Measurements from ENCODE around the gene KCNG2. TPM values are rescaled to one million over a fixed set of nuclear protein-coding genes. Genes with fewer than 3 reads are reported as not detected.

The KCNG2 gene
- total RNA-seq, 1 donor from 2014 or later: 0.52 TPM

DNA sequence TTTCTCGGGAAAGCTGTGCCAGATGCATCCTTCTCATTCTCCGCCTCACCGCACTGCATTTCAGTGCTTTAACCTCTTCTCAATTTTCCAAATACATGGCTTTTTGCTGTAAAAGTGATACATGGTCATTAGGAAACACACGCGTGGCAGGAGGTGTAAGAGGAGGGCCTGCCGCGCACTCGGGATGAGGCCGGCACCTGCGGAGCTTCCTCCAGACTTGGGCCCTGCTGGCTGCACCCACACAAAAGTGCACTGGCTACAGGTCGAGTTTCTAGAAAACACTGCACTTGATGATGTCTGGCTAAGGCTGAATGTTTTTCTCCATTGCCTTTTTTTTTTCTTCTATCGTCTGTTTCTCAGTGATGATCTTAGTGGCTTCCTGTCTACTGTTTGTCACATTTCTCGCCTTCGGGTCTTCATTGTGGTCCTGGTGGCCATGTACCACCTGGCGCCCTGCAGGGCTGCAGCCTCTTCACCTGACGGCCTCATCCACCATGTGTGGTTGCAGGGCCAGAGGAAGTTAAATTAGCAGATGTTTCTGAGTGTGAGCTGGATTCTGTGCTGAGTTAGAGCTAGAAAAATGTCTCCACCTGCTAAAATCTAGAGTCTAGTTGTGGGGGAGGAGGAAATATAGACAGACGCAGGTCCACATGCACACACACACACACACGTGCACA, 7.6 kb downstream of the KCNG2 start:
- Histone ChIP-seq H3K9me3 (ENCODE audit: control insufficient read depth in 3 of 3, low read length in 3 of 3) (no peaks in the 10 kb centered on the region), H3K9ac (ENCODE audit: low read depth in 1 of 3, low read length in 3 of 3) (no peak overlapping the region), H3K4me3 (ENCODE audit: low read length in 3 of 3) (no peak overlapping the region)

DNA sequence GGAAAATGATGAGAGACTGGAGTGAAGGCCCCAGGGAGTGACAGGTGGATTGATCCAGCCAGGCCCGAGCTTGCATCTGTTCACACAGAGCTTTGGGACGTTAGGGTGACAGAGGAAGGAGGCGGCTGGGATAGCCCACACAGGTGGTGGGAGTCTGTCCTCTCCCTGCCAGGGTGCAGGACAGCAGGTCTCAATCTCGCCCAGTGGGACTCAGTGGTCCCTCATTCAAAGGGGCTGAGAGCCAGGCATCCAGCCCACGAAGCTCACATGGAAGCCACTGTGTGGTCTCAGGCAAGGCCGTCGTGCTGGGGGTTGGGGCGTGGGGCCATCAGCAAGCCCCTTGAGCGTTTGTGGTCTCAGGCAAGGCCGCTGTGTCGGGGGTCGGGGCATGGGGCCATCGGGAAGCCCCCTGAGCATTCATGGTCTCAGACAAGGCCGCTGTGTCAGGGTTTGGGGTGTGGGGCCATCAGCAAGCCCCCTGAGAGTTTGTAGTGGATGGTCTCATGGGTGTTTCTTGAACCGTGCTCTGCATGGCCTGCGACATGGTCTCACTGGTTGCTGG, 8.3 kb downstream of the KCNG2 start:
- no peaks in the 10 kb centered on the region for H3K36me3 ChIP-seq (ENCODE audit: control insufficient read depth in 3 of 3, insufficient read depth in 3 of 3, low read length in 3 of 3)
- H3K4me3 ChIP-seq (ENCODE audit: low read length in 3 of 3): no peak overlapping the region
- no peaks in the 10 kb centered on the region for H3K4me1 ChIP-seq (ENCODE audit: control insufficient read depth in 3 of 3, insufficient read depth in 3 of 3, low read length in 3 of 3)
- H3K27ac ChIP-seq (ENCODE audit: low read depth, low read length): no peak overlapping the region
- H3K9me3 ChIP-seq (ENCODE audit: control insufficient read depth in 3 of 3, low read length in 3 of 3): no peaks in the 10 kb centered on the region
- peaks cover 0 to 4% (median 0%) of the 10 kb centered on the region in 3 donors for H3K27me3 ChIP-seq (ENCODE audit: control insufficient read depth in 3 of 3, insufficient read depth in 3 of 3, low read length in 3 of 3)
- H3K9ac ChIP-seq (ENCODE audit: low read depth in 1 of 3, low read length in 3 of 3): no peak overlapping the region

More for the DNA sequence above, 7.6 kb downstream of the KCNG2 start:
- no peaks in the 10 kb centered on the region for H3K36me3 ChIP-seq (ENCODE audit: control insufficient read depth in 3 of 3, insufficient read depth in 3 of 3, low read length in 3 of 3)
- H3K27ac ChIP-seq (ENCODE audit: low read depth, low read length): no peak overlapping the region
- peaks cover 2 to 11% (median 5%) of the 10 kb centered on the region in 3 donors for H3K27me3 ChIP-seq (ENCODE audit: control insufficient read depth in 3 of 3, insufficient read depth in 3 of 3, low read length in 3 of 3)
- no peaks in the 10 kb centered on the region for H3K4me1 ChIP-seq (ENCODE audit: control insufficient read depth in 3 of 3, insufficient read depth in 3 of 3, low read length in 3 of 3)

DNA sequence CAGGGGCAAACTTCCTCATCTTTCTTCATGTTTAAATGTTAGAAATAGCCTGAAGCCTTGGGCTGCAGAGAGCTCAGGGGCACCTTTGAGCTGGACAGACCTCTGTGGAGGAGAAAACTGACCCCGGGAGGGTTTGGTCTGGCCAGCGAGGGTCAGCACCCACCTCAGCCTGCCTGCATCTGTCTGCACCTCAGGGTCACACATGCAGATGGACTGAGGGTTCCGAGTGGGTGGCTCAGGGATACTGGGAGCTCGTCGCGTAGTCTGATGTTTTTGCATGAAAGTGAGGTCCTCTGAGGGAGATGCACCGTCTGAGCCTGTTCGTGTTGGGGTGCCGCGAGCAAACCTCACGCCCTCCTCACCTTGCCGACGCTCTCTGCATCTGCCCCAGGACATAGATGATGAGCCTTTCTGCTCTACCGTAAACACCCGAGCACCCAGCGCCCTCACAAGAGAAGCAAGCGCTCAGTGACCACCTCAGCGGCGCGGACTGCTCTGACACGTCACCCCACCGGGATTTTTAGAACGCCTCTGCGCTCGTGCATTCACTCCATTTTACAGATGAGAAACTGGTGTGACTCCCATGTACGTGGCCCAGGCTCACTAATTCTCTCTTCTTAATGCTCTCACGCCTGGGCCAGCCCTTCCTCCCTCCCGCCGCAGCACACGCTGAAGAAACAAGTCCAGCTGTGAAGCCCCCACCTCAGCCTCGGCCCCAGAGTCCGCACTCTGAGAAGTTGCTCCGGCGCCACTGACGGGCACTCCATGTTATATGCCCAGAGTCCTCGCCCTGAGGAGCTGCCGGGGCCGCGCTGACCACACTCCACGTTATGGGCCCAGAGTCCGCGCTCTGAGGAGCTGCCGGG, 9.5 kb downstream of the KCNG2 start:
- no peaks in the 10 kb centered on the region for H3K27me3 ChIP-seq (ENCODE audit: control insufficient read depth in 3 of 3, insufficient read depth in 3 of 3, low read length in 3 of 3)
- H3K4me1 ChIP-seq (ENCODE audit: control insufficient read depth in 3 of 3, insufficient read depth in 3 of 3, low read length in 3 of 3): no peaks in the 10 kb centered on the region
- no peak overlapping the region for H3K9ac ChIP-seq (ENCODE audit: low read depth in 1 of 3, low read length in 3 of 3)
- H3K36me3 ChIP-seq (ENCODE audit: control insufficient read depth in 3 of 3, insufficient read depth in 3 of 3, low read length in 3 of 3): no peaks in the 10 kb centered on the region
- no peaks in the 10 kb centered on the region for H3K9me3 ChIP-seq (ENCODE audit: control insufficient read depth in 3 of 3, low read length in 3 of 3)
- no peak overlapping the region for H3K27ac ChIP-seq (ENCODE audit: low read depth, low read length)
- no peak overlapping the region for H3K4me3 ChIP-seq (ENCODE audit: low read length in 3 of 3)

DNA sequence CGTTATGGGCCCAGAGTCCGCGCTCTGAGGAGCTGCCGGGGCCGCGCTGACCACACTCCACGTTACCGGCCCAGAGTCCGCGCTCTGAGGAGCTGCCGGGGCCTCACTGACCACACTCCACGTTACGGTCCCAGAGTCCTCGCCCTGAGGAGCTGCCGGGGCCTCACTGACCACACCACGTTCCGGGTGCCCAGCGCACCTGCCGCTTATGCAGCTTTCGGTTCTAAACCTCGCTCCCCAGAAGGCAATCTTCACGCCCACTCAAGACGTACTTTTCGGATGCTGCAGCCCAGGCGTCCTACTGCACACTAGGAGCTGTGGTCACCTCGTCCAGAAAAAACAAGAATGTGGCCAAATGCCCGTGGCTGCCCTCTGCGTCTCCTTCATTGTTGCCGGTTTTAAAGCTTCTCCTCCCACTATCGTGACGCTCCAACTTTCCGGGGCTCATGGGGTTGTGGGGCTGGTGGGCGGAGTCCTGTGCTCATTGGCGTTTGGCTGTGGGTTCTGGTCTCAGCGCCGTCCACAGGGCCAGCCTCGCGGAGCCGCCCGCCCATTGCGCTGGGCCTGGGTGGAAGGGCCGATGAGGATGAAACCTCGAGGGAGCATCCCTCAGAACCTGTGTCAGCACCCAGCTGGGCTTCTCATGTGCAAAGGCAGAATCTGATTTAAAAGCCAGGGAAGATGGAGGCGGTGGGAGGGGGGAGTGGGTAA, 11.9 kb downstream of the KCNG2 start:
- Histone ChIP-seq H3K27me3 (ENCODE audit: control insufficient read depth in 3 of 3, insufficient read depth in 3 of 3, low read length in 3 of 3) (peaks cover 0 to 5% (median 5%) of the 10 kb centered on the region in 3 donors), H3K27ac (ENCODE audit: low read depth, low read length) (no peak overlapping the region), H3K9me3 (ENCODE audit: control insufficient read depth in 3 of 3, low read length in 3 of 3) (no peaks in the 10 kb centered on the region), H3K36me3 (ENCODE audit: control insufficient read depth in 3 of 3, insufficient read depth in 3 of 3, low read length in 3 of 3) (no peaks in the 10 kb centered on the region), H3K4me3 (ENCODE audit: low read length in 3 of 3) (no peak overlapping the region), H3K9ac (ENCODE audit: low read depth in 1 of 3, low read length in 3 of 3) (no peak overlapping the region), H3K4me1 (ENCODE audit: control insufficient read depth in 3 of 3, insufficient read depth in 3 of 3, low read length in 3 of 3) (no peaks in the 10 kb centered on the region)

DNA sequence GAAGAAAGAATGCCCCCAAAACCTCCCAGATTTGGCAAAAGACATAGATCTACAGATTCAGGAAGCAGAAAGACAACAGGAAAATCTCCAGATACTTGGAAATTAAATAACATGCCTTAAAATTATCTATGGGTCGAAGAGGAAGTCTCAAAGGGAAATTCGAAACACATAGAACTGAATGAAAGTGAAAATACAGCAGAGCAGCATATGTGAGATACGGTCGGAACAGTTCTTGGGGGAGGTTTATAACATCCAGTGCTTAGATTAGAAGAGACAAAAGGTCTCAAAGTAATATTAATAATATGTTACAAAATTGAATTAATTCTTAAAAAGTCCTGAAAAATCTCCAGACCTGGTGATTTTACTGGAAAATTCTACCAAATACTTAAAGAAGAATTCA, 14.3 kb downstream of the KCNG2 start:
- Histone ChIP-seq H3K4me3 (ENCODE audit: low read length in 3 of 3) (no peak overlapping the region), H3K4me1 (ENCODE audit: control insufficient read depth in 3 of 3, insufficient read depth in 3 of 3, low read length in 3 of 3) (no peaks in the 10 kb centered on the region), H3K27ac (ENCODE audit: low read depth, low read length) (no peak overlapping the region), H3K9me3 (ENCODE audit: control insufficient read depth in 3 of 3, low read length in 3 of 3) (peaks cover 0 to 3% (median 0%) of the 10 kb centered on the region in 3 donors), H3K9ac (ENCODE audit: low read depth in 1 of 3, low read length in 3 of 3) (no peak overlapping the region), H3K36me3 (ENCODE audit: control insufficient read depth in 3 of 3, insufficient read depth in 3 of 3, low read length in 3 of 3) (no peaks in the 10 kb centered on the region), H3K27me3 (ENCODE audit: control insufficient read depth in 3 of 3, insufficient read depth in 3 of 3, low read length in 3 of 3) (peaks cover 15 to 18% (median 17%) of the 10 kb centered on the region in 3 donors)

DNA sequence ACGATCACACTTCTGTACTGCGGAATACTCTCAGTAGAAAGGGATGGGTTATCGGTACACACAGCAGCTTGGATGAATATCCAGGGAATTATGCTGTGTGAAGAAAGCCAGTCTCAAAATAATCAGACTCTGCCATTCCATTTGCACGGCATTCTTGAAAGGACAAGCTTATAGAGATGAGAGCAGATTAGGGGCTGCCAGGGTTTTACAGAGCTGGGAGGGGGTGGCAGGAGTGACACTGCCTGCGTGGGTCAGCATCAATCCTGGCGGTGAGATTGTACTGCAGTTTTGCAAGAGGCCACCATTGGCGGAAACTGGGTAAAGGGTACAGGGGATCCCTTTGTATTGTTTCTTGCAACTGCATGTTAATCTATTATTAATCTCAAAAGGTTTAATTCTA, 16.6 kb downstream of the KCNG2 start:
- H3K4me3 ChIP-seq (ENCODE audit: low read length in 3 of 3): no peak overlapping the region
- no peak overlapping the region for H3K27ac ChIP-seq (ENCODE audit: low read depth, low read length)
- no peak overlapping the region for H3K9ac ChIP-seq (ENCODE audit: low read depth in 1 of 3, low read length in 3 of 3)
- H3K9me3 ChIP-seq (ENCODE audit: control insufficient read depth in 3 of 3, low read length in 3 of 3): peaks cover 0 to 7% (median 0%) of the 10 kb centered on the region in 3 donors
- H3K27me3 ChIP-seq (ENCODE audit: control insufficient read depth in 3 of 3, insufficient read depth in 3 of 3, low read length in 3 of 3): peaks cover 26 to 28% (median 26%) of the 10 kb centered on the region in 3 donors
- H3K36me3 ChIP-seq (ENCODE audit: control insufficient read depth in 3 of 3, insufficient read depth in 3 of 3, low read length in 3 of 3): no peaks in the 10 kb centered on the region
- peaks cover 0 to 6% (median 3%) of the 10 kb centered on the region in 3 donors for H3K4me1 ChIP-seq (ENCODE audit: control insufficient read depth in 3 of 3, insufficient read depth in 3 of 3, low read length in 3 of 3)

DNA sequence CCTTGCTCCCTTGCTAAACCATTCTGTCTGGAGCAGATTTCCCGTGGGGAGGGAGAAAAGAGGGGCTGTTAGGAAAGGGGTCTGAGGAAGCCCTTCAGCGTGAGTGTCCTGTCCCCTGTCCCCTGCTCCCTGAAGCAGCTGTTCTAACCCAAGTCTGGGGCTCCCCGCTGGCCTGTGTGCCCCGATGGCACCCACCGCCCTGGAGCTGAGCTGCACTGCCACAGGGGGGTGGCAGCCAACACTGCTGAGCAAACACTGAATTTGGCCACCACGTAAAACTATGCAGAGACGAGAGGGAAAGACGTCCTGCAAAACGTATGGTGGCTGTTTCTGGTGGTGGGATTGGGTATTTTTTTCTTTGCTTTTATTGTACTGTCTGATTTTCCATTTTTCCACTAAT, 17.9 kb downstream of the KCNG2 start:
- no peaks in the 10 kb centered on the region for H3K36me3 ChIP-seq (ENCODE audit: control insufficient read depth in 3 of 3, insufficient read depth in 3 of 3, low read length in 3 of 3)
- H3K9ac ChIP-seq (ENCODE audit: low read depth in 1 of 3, low read length in 3 of 3): no peak overlapping the region

DNA sequence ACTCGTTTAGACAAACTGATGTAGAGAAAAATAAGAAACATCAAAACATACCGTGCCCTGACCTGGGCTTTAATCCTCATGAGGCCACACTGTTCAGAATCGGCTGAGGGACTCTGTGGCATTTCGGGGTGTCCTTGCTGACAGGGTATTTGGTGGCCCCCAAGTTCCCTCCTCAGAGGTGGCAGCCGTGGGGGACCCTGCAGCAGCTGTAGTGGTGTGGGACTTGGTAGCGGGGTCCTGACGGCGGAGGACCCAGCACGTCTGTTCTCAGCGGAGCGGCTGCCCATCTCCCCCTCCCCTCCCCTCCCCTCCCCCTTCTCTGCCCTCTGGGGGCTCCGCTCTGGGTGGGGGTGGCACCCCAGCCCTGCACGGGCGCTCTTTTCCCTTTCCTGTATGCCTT, 18.4 kb downstream of the KCNG2 start:
- Histone ChIP-seq H3K27ac (ENCODE audit: low read depth, low read length) (no peak overlapping the region), H3K27me3 (ENCODE audit: control insufficient read depth in 3 of 3, insufficient read depth in 3 of 3, low read length in 3 of 3) (peaks cover 31 to 34% (median 33%) of the 10 kb centered on the region in 3 donors), H3K4me3 (ENCODE audit: low read length in 3 of 3) (no peak overlapping the region), H3K4me1 (ENCODE audit: control insufficient read depth in 3 of 3, insufficient read depth in 3 of 3, low read length in 3 of 3) (peaks cover 0 to 6% (median 4%) of the 10 kb centered on the region in 3 donors), H3K36me3 (ENCODE audit: control insufficient read depth in 3 of 3, insufficient read depth in 3 of 3, low read length in 3 of 3) (no peaks in the 10 kb centered on the region), H3K9me3 (ENCODE audit: control insufficient read depth in 3 of 3, low read length in 3 of 3) (peaks cover 0 to 7% (median 0%) of the 10 kb centered on the region in 3 donors), H3K9ac (ENCODE audit: low read depth in 1 of 3, low read length in 3 of 3) (no peak overlapping the region)

More for the DNA sequence above, 17.9 kb downstream of the KCNG2 start:
- Histone ChIP-seq H3K27me3 (ENCODE audit: control insufficient read depth in 3 of 3, insufficient read depth in 3 of 3, low read length in 3 of 3) (peaks cover 31 to 34% (median 32%) of the 10 kb centered on the region in 3 donors), H3K4me1 (ENCODE audit: control insufficient read depth in 3 of 3, insufficient read depth in 3 of 3, low read length in 3 of 3) (peaks cover 0 to 6% (median 4%) of the 10 kb centered on the region in 3 donors), H3K9me3 (ENCODE audit: control insufficient read depth in 3 of 3, low read length in 3 of 3) (peaks cover 0 to 7% (median 0%) of the 10 kb centered on the region in 3 donors), H3K27ac (ENCODE audit: low read depth, low read length) (no peak overlapping the region), H3K4me3 (ENCODE audit: low read length in 3 of 3) (no peak overlapping the region)

DNA sequence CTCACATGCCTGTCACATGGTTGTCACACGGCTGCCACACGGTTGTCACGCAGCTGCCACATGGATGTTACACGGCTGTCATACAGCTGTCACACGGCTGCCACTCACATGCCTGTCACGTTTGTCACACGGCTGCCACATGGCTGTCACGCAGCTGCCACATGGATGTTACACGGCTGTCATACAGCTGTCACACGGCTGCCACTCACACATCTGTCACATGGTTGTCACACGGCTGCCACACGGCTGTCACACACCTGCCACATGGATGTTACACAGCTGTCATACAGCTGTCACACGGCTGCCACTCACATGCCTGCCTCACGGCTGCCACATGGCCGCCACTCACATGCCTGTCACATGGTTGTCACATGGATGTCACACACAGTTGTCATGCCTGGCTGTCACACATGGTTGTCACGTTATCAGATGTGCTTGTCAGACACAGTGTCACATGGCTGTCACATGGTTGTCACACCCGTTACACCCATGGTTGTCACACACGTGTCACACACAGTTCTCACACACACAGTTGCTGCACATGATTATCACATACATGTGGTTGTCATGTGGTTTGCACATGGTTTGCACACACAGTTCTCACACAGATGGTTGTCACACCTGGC, 19.4 kb downstream of the KCNG2 start:
- Histone ChIP-seq H3K4me1 (ENCODE audit: control insufficient read depth in 3 of 3, insufficient read depth in 3 of 3, low read length in 3 of 3) (peaks cover 0 to 6% (median 4%) of the 10 kb centered on the region in 3 donors), H3K9ac (ENCODE audit: low read depth in 1 of 3, low read length in 3 of 3) (no peak overlapping the region), H3K36me3 (ENCODE audit: control insufficient read depth in 3 of 3, insufficient read depth in 3 of 3, low read length in 3 of 3) (no peaks in the 10 kb centered on the region), H3K27me3 (ENCODE audit: control insufficient read depth in 3 of 3, insufficient read depth in 3 of 3, low read length in 3 of 3) (peaks cover 31 to 34% (median 33%) of the 10 kb centered on the region in 3 donors), H3K9me3 (ENCODE audit: control insufficient read depth in 3 of 3, low read length in 3 of 3) (peaks cover 0 to 7% (median 0%) of the 10 kb centered on the region in 3 donors), H3K27ac (ENCODE audit: low read depth, low read length) (no peak overlapping the region), H3K4me3 (ENCODE audit: low read length in 3 of 3) (no peak overlapping the region)

Data from skeletal muscle tissue (tissue), 4 donors.